Endodermal cell (in vitro differentiated cells): ENCODE data around the gene CAMK2D. TPM values are rescaled to one million over a fixed set of nuclear protein-coding genes. Genes with fewer than 3 reads are reported as not detected.

Experiments used
- DNase-seq: peaks from one replicate; pipeline ENCODE4 v3.0.0-alpha.2; 2017
- H3K27ac ChIP-seq: 2 replicates; pipeline ENCODE4 v1.5.1; 2013; ENCODE audit warnings: mild to moderate bottlenecking, low read depth, low read length, moderate library complexity
- H3K27me3 ChIP-seq: 2 replicates; pipeline ENCODE4 v1.6.1; 2013; ENCODE audit warnings: mild to moderate bottlenecking, low read length, moderate library complexity; ENCODE audit not compliant: insufficient read depth, control insufficient read depth, poor library complexity, severe bottlenecking
- H3K36me3 ChIP-seq: 2 replicates; pipeline ENCODE4 v1.7.0; 2013; ENCODE audit warnings: mild to moderate bottlenecking, low read length, moderate library complexity; ENCODE audit not compliant: control insufficient read depth, insufficient read depth
- H3K4me1 ChIP-seq: one replicate; pipeline ENCODE4 v1.7.0; 2013; ENCODE audit warnings: low read length; ENCODE audit not compliant: control insufficient read depth, insufficient read depth
- H3K4me3 ChIP-seq: 2 replicates; pipeline ENCODE4 v1.5.1; 2013; ENCODE audit warnings: mild to moderate bottlenecking, low read length, moderate library complexity
- H3K9ac ChIP-seq: 2 replicates; pipeline ENCODE4 v1.6.1; 2013; ENCODE audit warnings: mild to moderate bottlenecking, low read length, moderate library complexity; ENCODE audit not compliant: poor library complexity, severe bottlenecking; ENCODE audit errors: extremely low read depth
- H3K9me3 ChIP-seq: 2 replicates; pipeline ENCODE4 v1.6.1; 2013; ENCODE audit warnings: mild to moderate bottlenecking, low read length, moderate library complexity; ENCODE audit not compliant: control insufficient read depth
- H3K27ac Mint-ChIP-seq: 2 replicates; pipeline ENCODE4 v1.8.0; 2020; ENCODE audit warnings: mixed read lengths
- H3K27me3 Mint-ChIP-seq: 2 replicates; pipeline ENCODE4 v1.8.0; 2021; ENCODE audit warnings: mild to moderate bottlenecking, mixed read lengths; ENCODE audit not compliant: insufficient read depth
- H3K36me3 Mint-ChIP-seq: 2 replicates; pipeline ENCODE4 v1.8.0; 2020; ENCODE audit warnings: low read depth, mixed read lengths
- H3K4me1 Mint-ChIP-seq: 2 replicates; pipeline ENCODE4 v1.8.0; 2020; ENCODE audit warnings: mixed read lengths
- H3K4me3 Mint-ChIP-seq: 2 replicates; pipeline ENCODE4 v1.8.0; 2020; ENCODE audit warnings: mild to moderate bottlenecking, moderate library complexity, mixed read lengths
- H3K9me3 Mint-ChIP-seq: 2 replicates; pipeline ENCODE4 v1.8.0; 2020; ENCODE audit warnings: mild to moderate bottlenecking, mixed read lengths
- WGBS, 2 experiments: methylation state at CpG; one replicate each; pipeline versions ENCODE4 v1.1.5 to v1.1.7; 2013; ENCODE audit warnings: missing lambda C conversion rate in 2 of 2, mixed read lengths in 1 of 2; ENCODE audit not compliant: insufficient coverage in 1 of 2, insufficient read length in 1 of 2; 5-methylcytosine and 5-hydroxymethylcytosine counted together
- total RNA-seq, 2 donors: library from RNA; stranded (reverse); fragmentation: NEBNext Ultra II Directional in 1 of 2; extraction: Animal tissue kit (Norgen Biotek cat#: 25700) in 1 of 2; gene quantifications; 2 replicates in 1 of 2; 3 replicates in 1 of 2; pipeline ENCODE4 v1.2.1, GENCODE V29; 2021
- TF ChIP-seq, protein P1 (sequence below): fragments of 200-600 bp; sonication (generic); conservative IDR thresholded peaks from 2 replicates; pipeline ENCODE4 v1.5.0; 2021; ENCODE audit warnings: antibody characterized with exemption, mild to moderate bottlenecking

The CAMK2D gene
- total RNA-seq, 2 donors from 2014 or later, result 91.1 to 120 TPM

DNA sequence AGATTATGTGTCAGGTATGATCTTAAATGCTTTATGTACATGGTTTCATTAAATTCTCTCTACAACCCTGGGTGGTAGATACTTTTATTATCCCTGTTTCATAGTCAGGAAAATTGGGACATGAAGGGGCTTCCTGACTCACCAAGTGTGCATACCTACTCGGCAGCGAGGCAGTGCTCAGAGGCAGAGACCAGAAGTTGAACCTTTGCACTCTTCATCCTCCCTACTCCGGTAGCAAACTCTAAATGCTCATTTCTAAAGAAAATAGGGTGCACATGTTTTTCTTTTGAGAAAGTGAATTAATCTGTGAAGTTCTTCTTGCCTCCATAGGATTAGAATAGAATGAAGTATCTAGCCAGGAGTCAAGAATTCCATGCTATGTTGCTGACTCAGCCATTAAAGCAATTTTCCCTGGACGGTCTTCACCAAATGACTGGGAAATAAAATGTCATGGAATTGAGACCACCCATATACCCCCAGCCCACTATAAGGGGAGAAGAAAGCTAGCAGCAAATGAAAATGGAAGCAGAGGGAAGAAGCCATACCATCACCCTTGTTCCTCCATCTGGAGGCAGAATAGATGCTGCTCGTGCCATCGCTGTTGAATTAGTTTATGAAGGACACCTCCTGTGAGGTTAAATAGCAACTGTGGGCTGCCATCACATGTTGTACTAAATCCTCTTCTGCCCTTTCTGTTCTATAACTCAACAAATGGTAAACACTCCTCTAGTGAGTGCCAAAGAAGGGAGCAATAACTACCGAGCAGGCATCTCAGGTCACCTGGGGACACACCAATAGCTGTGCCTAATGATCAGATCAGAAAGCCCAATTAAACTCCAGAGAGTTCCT lies 355.4 kb downstream of the CAMK2D start:
- Mint-ChIP-seq H3K27me3 (no peaks in the 10 kb centered on the region), H3K4me1 (peaks cover 7% of the 10 kb centered on the region), H3K9me3 (peaks cover 3% of the 10 kb centered on the region), H3K27ac (no peak overlapping the region), H3K4me3 (no peak overlapping the region), H3K36me3 (no peaks in the 10 kb centered on the region)
- 91 to 100% methylated on average over 3 to 7 of the region's 7 CpGs for WGBS, 2 experiments
- Histone ChIP-seq H3K4me3 (no peak overlapping the region), H3K27ac (no peak overlapping the region), H3K9ac (no peak overlapping the region), H3K27me3 (no peaks in the 10 kb centered on the region), H3K4me1 (no peaks in the 10 kb centered on the region), H3K9me3 (no peaks in the 10 kb centered on the region), H3K36me3 (no peaks in the 10 kb centered on the region)
- TF ChIP-seq, protein P1, sequence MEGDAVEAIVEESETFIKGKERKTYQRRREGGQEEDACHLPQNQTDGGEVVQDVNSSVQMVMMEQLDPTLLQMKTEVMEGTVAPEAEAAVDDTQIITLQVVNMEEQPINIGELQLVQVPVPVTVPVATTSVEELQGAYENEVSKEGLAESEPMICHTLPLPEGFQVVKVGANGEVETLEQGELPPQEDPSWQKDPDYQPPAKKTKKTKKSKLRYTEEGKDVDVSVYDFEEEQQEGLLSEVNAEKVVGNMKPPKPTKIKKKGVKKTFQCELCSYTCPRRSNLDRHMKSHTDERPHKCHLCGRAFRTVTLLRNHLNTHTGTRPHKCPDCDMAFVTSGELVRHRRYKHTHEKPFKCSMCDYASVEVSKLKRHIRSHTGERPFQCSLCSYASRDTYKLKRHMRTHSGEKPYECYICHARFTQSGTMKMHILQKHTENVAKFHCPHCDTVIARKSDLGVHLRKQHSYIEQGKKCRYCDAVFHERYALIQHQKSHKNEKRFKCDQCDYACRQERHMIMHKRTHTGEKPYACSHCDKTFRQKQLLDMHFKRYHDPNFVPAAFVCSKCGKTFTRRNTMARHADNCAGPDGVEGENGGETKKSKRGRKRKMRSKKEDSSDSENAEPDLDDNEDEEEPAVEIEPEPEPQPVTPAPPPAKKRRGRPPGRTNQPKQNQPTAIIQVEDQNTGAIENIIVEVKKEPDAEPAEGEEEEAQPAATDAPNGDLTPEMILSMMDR, result no peak
- DNase-seq, result no peak

DNA sequence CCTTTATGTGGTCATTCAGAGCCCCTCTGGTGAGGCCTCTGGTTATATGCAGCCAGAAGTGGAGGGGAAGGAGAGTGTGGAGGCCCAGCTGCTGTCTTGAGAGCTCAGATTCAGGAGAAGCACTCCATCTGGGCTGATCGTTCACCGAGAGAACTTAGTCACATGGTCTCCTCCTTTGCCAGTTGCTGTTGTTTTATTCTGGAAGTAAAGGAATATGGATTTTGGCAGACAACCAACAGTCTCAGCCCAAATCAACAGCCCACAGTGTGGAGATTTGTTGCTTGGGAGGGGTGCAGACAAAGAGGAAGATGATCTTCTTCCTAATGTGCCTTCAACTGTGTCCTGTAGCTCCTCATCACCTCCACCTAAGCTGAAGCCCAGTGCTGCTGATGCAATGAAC lies 356.7 kb downstream of the CAMK2D start:
- Mint-ChIP-seq H3K9me3 (peaks cover 3% of the 10 kb centered on the region), H3K27me3 (no peaks in the 10 kb centered on the region), H3K4me3 (no peak overlapping the region), H3K36me3 (no peaks in the 10 kb centered on the region), H3K27ac (no peak overlapping the region), H3K4me1 (peaks cover 7% of the 10 kb centered on the region)
- Histone ChIP-seq H3K4me3 (no peak overlapping the region), H3K27ac (no peak overlapping the region), H3K9me3 (no peaks in the 10 kb centered on the region), H3K27me3 (no peaks in the 10 kb centered on the region), H3K4me1 (no peaks in the 10 kb centered on the region), H3K9ac (no peak overlapping the region), H3K36me3 (no peaks in the 10 kb centered on the region)
- 91% methylated on average over 2 of the region's 2 CpGs; no CpG with 5 or more reads in 1 of the 2 experiments for WGBS, 2 experiments
- no peak for DNase-seq
- TF ChIP-seq, protein P1, result no peak

DNA sequence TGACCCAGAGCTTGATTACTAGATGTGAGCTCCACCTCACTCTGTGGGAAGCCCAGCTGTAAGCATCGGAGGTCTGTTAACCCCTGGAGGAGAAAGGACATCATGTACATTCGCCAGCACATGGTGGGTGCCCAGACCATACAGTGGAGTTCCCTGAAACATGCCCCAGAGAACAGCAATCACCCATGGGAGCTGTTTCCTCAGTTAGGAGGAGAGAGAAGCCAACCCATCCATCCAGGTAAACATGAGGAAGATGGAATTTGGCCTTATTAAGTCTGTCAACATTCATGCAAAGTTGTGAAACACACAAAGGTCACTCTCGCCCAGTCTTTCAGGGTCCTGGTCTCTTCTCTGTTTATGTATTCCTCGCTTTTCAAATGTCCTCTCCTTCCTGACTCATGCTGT lies 357.4 kb downstream of the CAMK2D start:
- H3K27ac Mint-ChIP-seq, result no peak overlapping the region
- Histone ChIP-seq H3K4me3 (no peak overlapping the region), H3K9me3 (no peaks in the 10 kb centered on the region), H3K27me3 (no peaks in the 10 kb centered on the region), H3K4me1 (no peaks in the 10 kb centered on the region), H3K9ac (no peak overlapping the region), H3K36me3 (no peaks in the 10 kb centered on the region), H3K27ac (no peak overlapping the region)
- H3K4me1 Mint-ChIP-seq, result peaks cover 5% of the 10 kb centered on the region
- no peak for DNase-seq
- H3K9me3 Mint-ChIP-seq, result peaks cover 3% of the 10 kb centered on the region
- WGBS, 2 experiments, result 91 to 93% methylated on average over 3 to 4 of the region's 4 CpGs
- TF ChIP-seq, protein P1, result no peak
- H3K36me3 Mint-ChIP-seq, result no peaks in the 10 kb centered on the region
- no peaks in the 10 kb centered on the region for H3K27me3 Mint-ChIP-seq
- H3K4me3 Mint-ChIP-seq, result no peak overlapping the region

Other genes with a start within 250 kb of the CAMK2D start
- under 1 TPM; 0.35 to 0.77 TPM for gene ARSJ, start 217.9 kb upstream of the CAMK2D start, total RNA-seq